Neural cell (in vitro differentiated cells): ENCODE data around the gene ERCC5. TPM values are rescaled to one million over a fixed set of nuclear protein-coding genes. Genes with fewer than 3 reads are reported as not detected.

Experiments used
- H2AFZ ChIP-seq: fragments of 200-600, 300-800 bp; sonication (generic), shearing (Covaris generic); 2 replicates; pipeline ENCODE4 v1.6.0; 2014; ENCODE audit warnings: low read depth, mild to moderate bottlenecking, antibody characterized with exemption, low read length, moderate library complexity
- H3F3A ChIP-seq: fragments of 200-600 bp; shearing (Covaris generic); 2 replicates; pipeline ENCODE4 v1.6.1; 2016; ENCODE audit warnings: mild to moderate bottlenecking, moderate library complexity, mixed read lengths, antibody characterized with exemption, low read length; ENCODE audit not compliant: insufficient read depth, poor library complexity, severe bottlenecking
- H3K27ac ChIP-seq: fragments of 200-600, 300-800 bp; sonication (generic), shearing (Covaris generic); 2 replicates; pipeline ENCODE4 v1.5.1; 2014; ENCODE audit warnings: mild to moderate bottlenecking, low read length, moderate library complexity
- H3K27me3 ChIP-seq: fragments of 300-800, 200-600 bp; sonication (generic), shearing (Covaris generic); 2 replicates; pipeline ENCODE4 v1.6.0; 2014; ENCODE audit warnings: mild to moderate bottlenecking, low read depth, low read length, moderate library complexity; ENCODE audit not compliant: insufficient read depth
- H3K36me3 ChIP-seq: fragments of 300-800, 200-600 bp; sonication (generic), shearing (Covaris generic); 2 replicates; pipeline ENCODE4 v1.5.1; 2014; ENCODE audit warnings: mild to moderate bottlenecking, antibody characterized with exemption, low read length, moderate library complexity; ENCODE audit not compliant: insufficient read depth
- H3K4me2 ChIP-seq: fragments of 300-800, 200-600 bp; sonication (generic), shearing (Covaris generic); 2 replicates; pipeline ENCODE4 v1.6.0; 2014; ENCODE audit warnings: mild to moderate bottlenecking, low read length
- H3K4me3 ChIP-seq: fragments of 300-800, 200-600 bp; sonication (generic), shearing (Covaris generic); 2 replicates; pipeline ENCODE4 v1.5.1; 2014; ENCODE audit warnings: mild to moderate bottlenecking, low read length, moderate library complexity
- H3K79me2 ChIP-seq: fragments of 200-600 bp; shearing (Covaris generic); replicated peaks from 2 replicates; pipeline ENCODE4 v1.6.0; 2014; ENCODE audit warnings: mild to moderate bottlenecking, low read length, moderate library complexity; ENCODE audit not compliant: insufficient read depth
- H3K9ac ChIP-seq: fragments of 300-800, 200-600 bp; sonication (generic), shearing (Covaris generic); 2 replicates; pipeline ENCODE4 v1.6.1; 2016; ENCODE audit warnings: mild to moderate bottlenecking, low read length, mixed read lengths
- H3K9me2 ChIP-seq: fragments of 200-600 bp; shearing (Covaris generic); 2 replicates; pipeline ENCODE4 v1.6.1; 2016; ENCODE audit warnings: mild to moderate bottlenecking, low read length, mixed read lengths; ENCODE audit not compliant: insufficient read depth
- H3K9me3 ChIP-seq: fragments of 200-600, 300-800 bp; sonication (generic), shearing (Covaris generic); 2 replicates; pipeline ENCODE4 v1.6.1; 2016; ENCODE audit warnings: mild to moderate bottlenecking, mixed run types, low read length, moderate library complexity, mixed read lengths
- H4K20me1 ChIP-seq: fragments of 200-600 bp; shearing (Covaris generic); 2 replicates; pipeline ENCODE4 v1.6.1; 2016; ENCODE audit warnings: mild to moderate bottlenecking, mixed run types; ENCODE audit not compliant: insufficient read depth
- EP300 ChIP-seq: fragments of 450-650 bp; conservative IDR thresholded peaks from 2 replicates; pipeline ENCODE4 v1.6.1; 2014; ENCODE audit warnings: antibody characterized with exemption, mild to moderate bottlenecking, moderate library complexity; ENCODE audit not compliant: poor library complexity, severe bottlenecking
- EZH2 ChIP-seq: fragments of 200-600, 300-800 bp; shearing (Covaris generic), sonication (generic); IDR thresholded peaks from 2 replicates; pipeline ENCODE4 v1.6.1; 2014; ENCODE audit warnings: antibody characterized with exemption, low read length, borderline replicate concordance, mild to moderate bottlenecking; ENCODE audit not compliant: insufficient read depth, poor library complexity, severe bottlenecking
- MXI1 ChIP-seq: fragments of 450-650 bp; conservative IDR thresholded peaks from 2 replicates; pipeline ENCODE4 v1.6.1; 2014; ENCODE audit warnings: antibody characterized with exemption, mild to moderate bottlenecking; ENCODE audit not compliant: poor library complexity, severe bottlenecking
- POLR2AphosphoS5 ChIP-seq: IDR thresholded peaks from 2 replicates; pipeline ENCODE4 v1.6.1; 2012
- RAD21 ChIP-seq: fragments of 450-650 bp; conservative IDR thresholded peaks from 2 replicates; pipeline ENCODE4 v1.6.1; 2014; ENCODE audit warnings: antibody characterized with exemption, mild to moderate bottlenecking, moderate library complexity
- SMC3 ChIP-seq: fragments of 450-650 bp; conservative IDR thresholded peaks from 2 replicates; pipeline ENCODE4 v1.6.1; 2014; ENCODE audit warnings: antibody characterized with exemption, mild to moderate bottlenecking, moderate library complexity; ENCODE audit not compliant: poor library complexity
- TAF1 ChIP-seq: IDR thresholded peaks from 2 replicates; pipeline ENCODE4 v1.6.1; 2012; ENCODE audit warnings: low read depth
- polyA plus RNA-seq: library from polyadenylated mRNA; depleted of rRNA; stranded (reverse); fragments of >200 nt; gene quantifications from 2 replicates; pipeline ENCODE4 v1.2.3, GENCODE V29; 2014
- TF ChIP-seq, protein P1 (sequence below): IDR thresholded peaks from 2 replicates; pipeline ENCODE4 v1.6.1; 2012; ENCODE audit warnings: borderline replicate concordance
- TF ChIP-seq, protein P2 (sequence below): fragments of 450-650 bp; IDR thresholded peaks from 2 replicates; pipeline ENCODE4 v1.5.1; 2014; ENCODE audit warnings: antibody characterized with exemption, mild to moderate bottlenecking, moderate library complexity; ENCODE audit not compliant: poor library complexity, severe bottlenecking

ERCC5 gene
- polyA plus RNA-seq, 1 donor from 2014 or later: 67.5 TPM

DNA sequence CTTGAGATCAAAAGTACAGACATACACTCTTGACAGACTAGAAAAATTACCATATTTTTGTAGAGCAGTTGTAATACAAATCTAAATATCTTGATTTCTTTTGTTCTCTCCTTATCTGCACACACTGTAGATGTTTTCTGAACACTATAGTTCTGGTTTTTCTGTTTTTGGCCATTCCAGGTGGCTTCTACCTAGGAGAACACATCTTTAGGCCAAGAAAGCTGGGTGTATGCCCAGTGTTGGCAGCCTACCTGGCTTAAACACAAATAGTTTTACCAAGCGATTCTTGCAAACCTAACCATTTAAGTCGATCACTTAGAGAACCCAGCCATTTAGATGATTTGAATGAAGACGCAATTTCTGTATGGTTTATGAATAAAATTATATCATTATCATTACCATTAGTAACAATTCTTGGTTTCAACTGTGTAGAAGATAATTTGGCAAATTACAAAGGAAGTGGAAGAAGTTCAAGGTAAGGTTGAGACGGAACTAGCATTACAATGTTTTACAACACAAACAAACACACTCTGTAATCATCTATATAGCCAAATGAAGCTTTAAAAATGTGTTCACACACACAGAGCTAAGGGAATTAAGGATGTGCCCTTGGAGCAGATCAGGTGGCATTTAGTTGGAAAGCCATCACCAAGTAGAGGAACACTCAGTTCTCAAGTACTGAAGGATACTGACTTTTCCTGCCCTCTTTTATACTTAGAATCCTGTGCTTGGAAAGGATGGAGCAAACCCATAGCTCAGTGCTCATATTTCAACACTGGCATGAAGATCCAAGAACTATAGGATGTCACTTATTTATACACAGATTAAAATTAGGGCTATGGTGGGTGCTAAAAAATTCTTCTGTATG, 36.2 kb downstream of the ERCC5 start:
- Histone ChIP-seq H3F3A (no peaks in the 10 kb centered on the region), H2AFZ (no peak overlapping the region), H3K79me2 (no peaks in the 10 kb centered on the region), H3K9ac (no peak overlapping the region), H4K20me1 (no peaks in the 10 kb centered on the region), H3K36me3 (no peaks in the 10 kb centered on the region), H3K4me2 (no peak overlapping the region), H3K27ac (no peak overlapping the region), H3K4me3 (no peak overlapping the region), H3K9me2 (no peaks in the 10 kb centered on the region), H3K9me3 (no peaks in the 10 kb centered on the region), H3K27me3 (no peaks in the 10 kb centered on the region)
- TF ChIP-seq EP300 (no peak), EZH2 (no peak), RAD21 (no peak), MXI1 (no peak), SMC3 (no peak), TAF1 (no peak), POLR2AphosphoS5 (no peak)
- TF ChIP-seq, protein P1, sequence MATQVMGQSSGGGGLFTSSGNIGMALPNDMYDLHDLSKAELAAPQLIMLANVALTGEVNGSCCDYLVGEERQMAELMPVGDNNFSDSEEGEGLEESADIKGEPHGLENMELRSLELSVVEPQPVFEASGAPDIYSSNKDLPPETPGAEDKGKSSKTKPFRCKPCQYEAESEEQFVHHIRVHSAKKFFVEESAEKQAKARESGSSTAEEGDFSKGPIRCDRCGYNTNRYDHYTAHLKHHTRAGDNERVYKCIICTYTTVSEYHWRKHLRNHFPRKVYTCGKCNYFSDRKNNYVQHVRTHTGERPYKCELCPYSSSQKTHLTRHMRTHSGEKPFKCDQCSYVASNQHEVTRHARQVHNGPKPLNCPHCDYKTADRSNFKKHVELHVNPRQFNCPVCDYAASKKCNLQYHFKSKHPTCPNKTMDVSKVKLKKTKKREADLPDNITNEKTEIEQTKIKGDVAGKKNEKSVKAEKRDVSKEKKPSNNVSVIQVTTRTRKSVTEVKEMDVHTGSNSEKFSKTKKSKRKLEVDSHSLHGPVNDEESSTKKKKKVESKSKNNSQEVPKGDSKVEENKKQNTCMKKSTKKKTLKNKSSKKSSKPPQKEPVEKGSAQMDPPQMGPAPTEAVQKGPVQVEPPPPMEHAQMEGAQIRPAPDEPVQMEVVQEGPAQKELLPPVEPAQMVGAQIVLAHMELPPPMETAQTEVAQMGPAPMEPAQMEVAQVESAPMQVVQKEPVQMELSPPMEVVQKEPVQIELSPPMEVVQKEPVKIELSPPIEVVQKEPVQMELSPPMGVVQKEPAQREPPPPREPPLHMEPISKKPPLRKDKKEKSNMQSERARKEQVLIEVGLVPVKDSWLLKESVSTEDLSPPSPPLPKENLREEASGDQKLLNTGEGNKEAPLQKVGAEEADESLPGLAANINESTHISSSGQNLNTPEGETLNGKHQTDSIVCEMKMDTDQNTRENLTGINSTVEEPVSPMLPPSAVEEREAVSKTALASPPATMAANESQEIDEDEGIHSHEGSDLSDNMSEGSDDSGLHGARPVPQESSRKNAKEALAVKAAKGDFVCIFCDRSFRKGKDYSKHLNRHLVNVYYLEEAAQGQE: no peak
- TF ChIP-seq, protein P2, sequence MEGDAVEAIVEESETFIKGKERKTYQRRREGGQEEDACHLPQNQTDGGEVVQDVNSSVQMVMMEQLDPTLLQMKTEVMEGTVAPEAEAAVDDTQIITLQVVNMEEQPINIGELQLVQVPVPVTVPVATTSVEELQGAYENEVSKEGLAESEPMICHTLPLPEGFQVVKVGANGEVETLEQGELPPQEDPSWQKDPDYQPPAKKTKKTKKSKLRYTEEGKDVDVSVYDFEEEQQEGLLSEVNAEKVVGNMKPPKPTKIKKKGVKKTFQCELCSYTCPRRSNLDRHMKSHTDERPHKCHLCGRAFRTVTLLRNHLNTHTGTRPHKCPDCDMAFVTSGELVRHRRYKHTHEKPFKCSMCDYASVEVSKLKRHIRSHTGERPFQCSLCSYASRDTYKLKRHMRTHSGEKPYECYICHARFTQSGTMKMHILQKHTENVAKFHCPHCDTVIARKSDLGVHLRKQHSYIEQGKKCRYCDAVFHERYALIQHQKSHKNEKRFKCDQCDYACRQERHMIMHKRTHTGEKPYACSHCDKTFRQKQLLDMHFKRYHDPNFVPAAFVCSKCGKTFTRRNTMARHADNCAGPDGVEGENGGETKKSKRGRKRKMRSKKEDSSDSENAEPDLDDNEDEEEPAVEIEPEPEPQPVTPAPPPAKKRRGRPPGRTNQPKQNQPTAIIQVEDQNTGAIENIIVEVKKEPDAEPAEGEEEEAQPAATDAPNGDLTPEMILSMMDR: no peak

DNA sequence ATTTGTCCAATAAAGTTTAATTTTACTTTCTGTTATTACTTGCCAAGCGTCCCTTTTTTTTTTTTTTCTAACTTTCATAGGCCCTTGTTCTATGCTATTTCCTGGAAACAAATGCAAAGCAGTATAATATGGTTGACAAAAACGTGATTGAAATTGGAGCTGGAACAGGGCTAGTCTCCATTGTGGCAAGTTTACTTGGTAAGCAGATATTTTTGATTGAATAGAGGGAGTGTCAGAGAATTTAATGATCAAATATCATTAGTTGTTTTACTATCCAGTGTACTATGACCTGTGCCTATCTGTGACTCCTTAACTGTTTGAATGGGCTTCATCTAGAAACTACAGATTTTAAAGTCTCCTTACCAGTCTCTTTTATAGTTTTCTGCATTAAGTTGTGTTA, 46.7 kb downstream of the ERCC5 start:
- Histone ChIP-seq H3K9ac (no peak overlapping the region), H4K20me1 (no peaks in the 10 kb centered on the region), H3K4me2 (no peak overlapping the region), H3K27ac (no peak overlapping the region), H3K9me3 (no peaks in the 10 kb centered on the region), H3K79me2 (no peaks in the 10 kb centered on the region), H3K27me3 (no peaks in the 10 kb centered on the region), H3K9me2 (no peaks in the 10 kb centered on the region), H3K36me3 (no peaks in the 10 kb centered on the region), H2AFZ (no peak overlapping the region), H3F3A (no peaks in the 10 kb centered on the region), H3K4me3 (no peak overlapping the region)
- TF ChIP-seq TAF1: no peak
- TF ChIP-seq EP300: no peak
- no peak for TF ChIP-seq EZH2
- TF ChIP-seq MXI1: no peak
- TF ChIP-seq RAD21: no peak
- no peak for TF ChIP-seq POLR2AphosphoS5
- TF ChIP-seq, protein P2: no peak
- no peak for TF ChIP-seq SMC3
- TF ChIP-seq, protein P1: no peak
